Suprapubic skin (tissue), 4 donors: ENCODE results near the gene LHX6.

Experiments
- POLR2A ChIP-seq, 2 donors: fragments of 450-650 bp; IDR thresholded peaks; one replicate each; pipeline ENCODE4 v1.6.1; 2017; ENCODE audit warnings: antibody characterized with exemption in 2 of 2, mild to moderate bottlenecking in 2 of 2, moderate library complexity in 2 of 2
- POLR2AphosphoS5 ChIP-seq, 3 donors: sonication (generic); formaldehyde crosslinking; IDR thresholded peaks; one replicate each; pipeline ENCODE4 v1.6.1; 2017; ENCODE audit warnings: antibody characterized with exemption in 3 of 3
- TF ChIP-seq, protein P1 (sequence below), 2 donors: fragments of 200-600 bp in 1 of 2; fragments of 450-650 bp in 1 of 2; sonication (generic) in 1 of 2; IDR thresholded peaks; one replicate each; pipeline ENCODE4 v1.5.1; 2016 to 2019; ENCODE audit warnings: antibody characterized with exemption in 2 of 2, mild to moderate bottlenecking in 1 of 2, moderate library complexity in 1 of 2

DNA sequence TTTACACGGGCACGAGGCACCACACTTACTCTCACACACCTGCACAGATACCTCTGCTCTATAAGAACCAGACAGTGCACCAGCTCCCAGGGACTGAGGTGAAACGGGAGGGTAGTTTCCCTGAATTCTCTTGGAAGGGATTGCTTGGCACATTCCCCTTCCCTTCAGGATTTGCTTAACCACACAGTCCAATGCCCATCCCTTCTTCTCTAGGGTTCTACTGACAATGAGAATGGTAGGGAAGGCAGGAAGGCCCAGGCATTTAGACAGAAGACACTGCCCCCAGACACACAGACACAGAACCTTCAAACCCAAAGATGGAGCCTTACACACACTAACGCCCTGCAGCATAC, 704 bp upstream of the LHX6 start:
- no peak for TF ChIP-seq POLR2A (IDR thresholded peaks at IDR 0.05)
- TF ChIP-seq, protein P1, sequence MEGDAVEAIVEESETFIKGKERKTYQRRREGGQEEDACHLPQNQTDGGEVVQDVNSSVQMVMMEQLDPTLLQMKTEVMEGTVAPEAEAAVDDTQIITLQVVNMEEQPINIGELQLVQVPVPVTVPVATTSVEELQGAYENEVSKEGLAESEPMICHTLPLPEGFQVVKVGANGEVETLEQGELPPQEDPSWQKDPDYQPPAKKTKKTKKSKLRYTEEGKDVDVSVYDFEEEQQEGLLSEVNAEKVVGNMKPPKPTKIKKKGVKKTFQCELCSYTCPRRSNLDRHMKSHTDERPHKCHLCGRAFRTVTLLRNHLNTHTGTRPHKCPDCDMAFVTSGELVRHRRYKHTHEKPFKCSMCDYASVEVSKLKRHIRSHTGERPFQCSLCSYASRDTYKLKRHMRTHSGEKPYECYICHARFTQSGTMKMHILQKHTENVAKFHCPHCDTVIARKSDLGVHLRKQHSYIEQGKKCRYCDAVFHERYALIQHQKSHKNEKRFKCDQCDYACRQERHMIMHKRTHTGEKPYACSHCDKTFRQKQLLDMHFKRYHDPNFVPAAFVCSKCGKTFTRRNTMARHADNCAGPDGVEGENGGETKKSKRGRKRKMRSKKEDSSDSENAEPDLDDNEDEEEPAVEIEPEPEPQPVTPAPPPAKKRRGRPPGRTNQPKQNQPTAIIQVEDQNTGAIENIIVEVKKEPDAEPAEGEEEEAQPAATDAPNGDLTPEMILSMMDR (IDR thresholded peaks at IDR 0.05) = no peak
- TF ChIP-seq POLR2AphosphoS5 (IDR thresholded peaks at IDR 0.05) = no peak
